ENCODE data around the gene CPLX1. TPM values are rescaled to one million over a fixed set of nuclear protein-coding genes. Genes with fewer than 3 reads are reported as not detected.
A peak's percentile ranks its signal among the peaks of the same experiment; 100 is the strongest.

Gene CPLX1
- total and polyA plus RNA-seq, 2 donors (not counting 1 experiment from before 2014, with no cell fraction given): 0.03 to 0.66 TPM

DNA sequence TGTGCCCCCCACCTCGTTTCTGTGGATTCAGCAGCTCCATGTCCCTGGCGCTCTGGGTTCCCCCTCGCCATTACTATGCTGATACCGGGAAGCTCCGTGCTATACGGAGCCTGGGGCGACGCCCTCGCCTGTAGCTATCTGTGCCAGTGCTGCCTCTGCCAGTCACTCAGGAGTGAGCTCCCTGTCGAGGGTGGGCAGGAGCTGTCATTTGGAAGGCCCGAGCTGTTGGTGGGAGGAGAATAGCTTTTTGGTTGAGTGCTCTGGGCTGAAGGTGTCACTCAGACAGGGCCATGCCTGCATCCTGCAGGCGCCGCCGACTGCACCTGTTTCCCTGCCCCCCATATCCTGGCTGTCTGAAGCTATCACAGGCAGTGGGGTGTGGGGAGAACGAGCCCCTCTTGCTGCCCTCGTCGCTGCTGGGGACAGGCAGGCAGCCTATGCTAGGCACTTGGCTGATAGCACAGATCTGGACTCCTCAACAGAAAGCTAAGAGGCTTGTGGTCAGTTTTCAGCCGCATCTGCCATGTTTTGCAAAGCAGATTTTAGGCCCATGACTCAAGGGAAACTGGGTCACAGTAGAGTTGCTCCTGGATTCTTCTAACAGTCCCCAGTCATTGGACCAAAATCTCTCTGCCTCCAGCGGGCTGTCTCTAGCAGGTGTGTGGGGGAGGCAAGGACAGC is 31.8 kb downstream of the CPLX1 start:
- Histone ChIP-seq H4K20me1 (ENCODE audit: control insufficient read depth, extremely low read depth, insufficient read depth, low read length) (no peaks in the 10 kb centered on the region), H3K36me3 (ENCODE audit: control insufficient read depth, insufficient read depth, low read length) (no peaks in the 10 kb centered on the region), H3K27me3 (ENCODE audit: control insufficient read depth, insufficient read depth, low read length) (peaks cover 39% of the 10 kb centered on the region), H3K4me1 (ENCODE audit: control insufficient read depth, extremely low read depth, insufficient read depth, low read length) (no peaks in the 10 kb centered on the region), H3K4me2 (ENCODE audit: extremely low read depth, insufficient read depth, low read length) (no peak overlapping the region), H3K27ac (ENCODE audit: insufficient read depth, low read length) (no peak overlapping the region), H2AFZ (ENCODE audit: low read length) (no peak overlapping the region), H3K4me3 (replicated peaks in 1 of 4; ENCODE audit: control extremely low read depth in 1 of 4, insufficient read depth in 1 of 4, low read depth in 3 of 4, low read length in 4 of 4) (no peak overlapping the region), H3K79me2 (ENCODE audit: control insufficient read depth, insufficient read depth, low read length) (no peaks in the 10 kb centered on the region), H3K9me3 (ENCODE audit: control insufficient read depth, insufficient read depth, low read depth, low read length) (no peaks in the 10 kb centered on the region), H3K9ac (ENCODE audit: insufficient read depth, low read length) (no peak overlapping the region)
- TF ChIP-seq, protein P1, sequence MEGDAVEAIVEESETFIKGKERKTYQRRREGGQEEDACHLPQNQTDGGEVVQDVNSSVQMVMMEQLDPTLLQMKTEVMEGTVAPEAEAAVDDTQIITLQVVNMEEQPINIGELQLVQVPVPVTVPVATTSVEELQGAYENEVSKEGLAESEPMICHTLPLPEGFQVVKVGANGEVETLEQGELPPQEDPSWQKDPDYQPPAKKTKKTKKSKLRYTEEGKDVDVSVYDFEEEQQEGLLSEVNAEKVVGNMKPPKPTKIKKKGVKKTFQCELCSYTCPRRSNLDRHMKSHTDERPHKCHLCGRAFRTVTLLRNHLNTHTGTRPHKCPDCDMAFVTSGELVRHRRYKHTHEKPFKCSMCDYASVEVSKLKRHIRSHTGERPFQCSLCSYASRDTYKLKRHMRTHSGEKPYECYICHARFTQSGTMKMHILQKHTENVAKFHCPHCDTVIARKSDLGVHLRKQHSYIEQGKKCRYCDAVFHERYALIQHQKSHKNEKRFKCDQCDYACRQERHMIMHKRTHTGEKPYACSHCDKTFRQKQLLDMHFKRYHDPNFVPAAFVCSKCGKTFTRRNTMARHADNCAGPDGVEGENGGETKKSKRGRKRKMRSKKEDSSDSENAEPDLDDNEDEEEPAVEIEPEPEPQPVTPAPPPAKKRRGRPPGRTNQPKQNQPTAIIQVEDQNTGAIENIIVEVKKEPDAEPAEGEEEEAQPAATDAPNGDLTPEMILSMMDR (conservative IDR thresholded peaks at IDR 0.05 in 1 of 2, IDR thresholded peaks at IDR 0.05 in 1 of 2; ENCODE audit: low read depth in 1 of 2, low read length in 2 of 2): no peak
- TF ChIP-seq EZH2 (IDR thresholded peaks at IDR 0.05; ENCODE audit: low read length, missing control alignments): no peak
- peak in 1 of 2 donors; percentile 18 for DNase-seq (ENCODE audit: low read depth in 2 of 2)

DNA sequence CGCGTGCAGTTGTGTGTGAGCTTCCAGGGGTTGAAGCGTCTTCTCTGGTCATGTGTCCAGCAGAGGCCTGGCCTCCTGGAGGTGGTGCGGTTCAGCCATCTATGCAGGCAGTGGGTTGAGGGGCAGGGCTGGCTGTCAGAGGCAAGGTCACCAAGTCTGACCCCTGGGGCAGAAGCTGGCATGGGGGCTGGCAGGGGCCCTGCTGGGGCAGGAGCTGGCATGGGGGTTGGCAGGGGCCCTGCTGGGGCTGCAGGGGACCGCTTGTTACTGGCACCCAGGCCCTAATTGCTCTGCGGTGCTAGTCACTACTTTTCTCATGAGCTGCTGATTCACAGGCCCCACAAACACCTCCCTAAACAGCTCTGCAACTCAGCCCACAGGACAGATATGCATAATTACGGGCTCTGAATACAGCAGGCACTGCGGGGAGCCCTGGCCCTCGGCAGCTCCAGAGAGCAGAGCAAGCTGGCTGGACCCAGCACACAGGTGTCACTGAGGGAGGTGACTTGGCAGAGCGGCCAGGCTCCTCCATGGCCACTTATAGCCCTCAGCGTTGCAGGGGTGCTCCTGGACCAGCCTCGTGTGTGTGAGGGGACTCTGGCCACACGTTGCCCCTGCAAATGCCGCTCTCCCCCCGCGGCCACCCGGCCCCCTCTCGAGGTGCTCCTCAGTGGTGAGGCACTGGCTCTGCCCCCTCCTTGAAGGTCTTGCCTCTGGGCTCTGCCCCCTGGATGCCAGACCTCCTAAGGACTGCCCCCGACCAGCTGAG is 32.7 kb downstream of the CPLX1 start:
- Histone ChIP-seq H3K4me2 (ENCODE audit: extremely low read depth, insufficient read depth, low read length) (no peak overlapping the region), H3K27me3 (ENCODE audit: control insufficient read depth, insufficient read depth, low read length) (peaks cover 39% of the 10 kb centered on the region), H3K9me3 (ENCODE audit: control insufficient read depth, insufficient read depth, low read depth, low read length) (no peaks in the 10 kb centered on the region), H2AFZ (ENCODE audit: low read length) (no peak overlapping the region), H3K27ac (ENCODE audit: insufficient read depth, low read length) (no peak overlapping the region), H3K36me3 (ENCODE audit: control insufficient read depth, insufficient read depth, low read length) (no peaks in the 10 kb centered on the region), H3K4me1 (ENCODE audit: control insufficient read depth, extremely low read depth, insufficient read depth, low read length) (no peaks in the 10 kb centered on the region), H3K9ac (ENCODE audit: insufficient read depth, low read length) (no peak overlapping the region), H4K20me1 (ENCODE audit: control insufficient read depth, extremely low read depth, insufficient read depth, low read length) (no peaks in the 10 kb centered on the region), H3K79me2 (ENCODE audit: control insufficient read depth, insufficient read depth, low read length) (no peaks in the 10 kb centered on the region), H3K4me3 (replicated peaks in 1 of 4; ENCODE audit: control extremely low read depth in 1 of 4, insufficient read depth in 1 of 4, low read depth in 3 of 4, low read length in 4 of 4) (no peak overlapping the region)
- no peak for DNase-seq (ENCODE audit: low read depth in 2 of 2)
- TF ChIP-seq, protein P1 (conservative IDR thresholded peaks at IDR 0.05 in 1 of 2, IDR thresholded peaks at IDR 0.05 in 1 of 2; ENCODE audit: low read depth in 1 of 2, low read length in 2 of 2): no peak
- no peak for TF ChIP-seq EZH2 (IDR thresholded peaks at IDR 0.05; ENCODE audit: low read length, missing control alignments)

DNA sequence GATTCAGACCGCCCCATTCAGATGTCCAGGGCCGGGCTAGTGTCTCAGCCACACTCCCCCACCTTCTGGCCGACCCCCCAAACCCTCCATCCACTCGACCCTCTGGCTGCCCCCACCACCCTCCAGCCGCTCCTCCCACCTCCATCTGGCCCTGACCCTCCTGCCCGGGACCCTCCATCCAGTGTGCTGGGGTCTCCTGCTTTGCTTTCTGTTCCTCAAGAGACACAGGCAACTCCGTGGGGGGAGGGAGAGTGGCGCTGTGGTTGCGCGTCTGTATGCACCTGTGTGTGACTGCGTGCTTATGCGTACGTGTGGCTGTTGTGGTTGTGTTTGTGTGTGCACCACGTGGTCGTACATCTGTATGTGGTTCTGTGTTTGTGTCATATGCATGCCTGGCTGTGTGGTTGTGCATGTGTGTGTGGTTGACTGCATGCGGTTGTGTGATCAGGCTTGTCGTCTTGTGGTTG is 33.3 kb downstream of the CPLX1 start:
- Histone ChIP-seq H3K4me1 (ENCODE audit: control insufficient read depth, extremely low read depth, insufficient read depth, low read length) (no peaks in the 10 kb centered on the region), H3K27me3 (ENCODE audit: control insufficient read depth, insufficient read depth, low read length) (peaks cover 39% of the 10 kb centered on the region), H3K4me3 (replicated peaks in 1 of 4; ENCODE audit: control extremely low read depth in 1 of 4, insufficient read depth in 1 of 4, low read depth in 3 of 4, low read length in 4 of 4) (no peak overlapping the region), H3K36me3 (ENCODE audit: control insufficient read depth, insufficient read depth, low read length) (no peaks in the 10 kb centered on the region), H3K27ac (ENCODE audit: insufficient read depth, low read length) (no peak overlapping the region), H3K79me2 (ENCODE audit: control insufficient read depth, insufficient read depth, low read length) (no peaks in the 10 kb centered on the region), H3K9me3 (ENCODE audit: control insufficient read depth, insufficient read depth, low read depth, low read length) (no peaks in the 10 kb centered on the region), H2AFZ (ENCODE audit: low read length) (no peak overlapping the region), H3K4me2 (ENCODE audit: extremely low read depth, insufficient read depth, low read length) (no peak overlapping the region), H4K20me1 (ENCODE audit: control insufficient read depth, extremely low read depth, insufficient read depth, low read length) (no peaks in the 10 kb centered on the region), H3K9ac (ENCODE audit: insufficient read depth, low read length) (no peak overlapping the region)
- TF ChIP-seq, protein P1 (conservative IDR thresholded peaks at IDR 0.05 in 1 of 2, IDR thresholded peaks at IDR 0.05 in 1 of 2; ENCODE audit: low read depth in 1 of 2, low read length in 2 of 2): no peak
- peak; percentile 69 for TF ChIP-seq EZH2 (IDR thresholded peaks at IDR 0.05; ENCODE audit: low read length, missing control alignments)
- DNase-seq (ENCODE audit: low read depth in 2 of 2): no peak
